HAP-1 (cell line): Measurements from ENCODE around the gene HTRA1.

ENCODE experiments used
- DNase-seq, 2 experiments: peaks; one replicate each; pipeline ENCODE4 v3.0.0-alpha.2; 2016 to 2020; ENCODE audit warnings: low spot score in 2 of 2
- H3K27me3 ChIP-seq: fragments of 250-450 bp; sonication (Bioruptor Pico); 2 replicates; pipeline ENCODE4 v1.5.1; 2020; ENCODE audit warnings: low read depth, mild to moderate bottlenecking, moderate library complexity
- H3K36me3 ChIP-seq: fragments of 250-450 bp; sonication (Bioruptor Pico); replicated peaks from 2 replicates; pipeline ENCODE4 v1.5.1; 2020; ENCODE audit warnings: mild to moderate bottlenecking
- H3K4me1 ChIP-seq: fragments of 250-450 bp; sonication (Bioruptor Pico); 2 replicates; pipeline ENCODE4 v1.5.1; 2020; ENCODE audit warnings: mild to moderate bottlenecking
- H3K4me3 ChIP-seq: fragments of 250-450 bp; sonication (Bioruptor Pico); 2 replicates; pipeline ENCODE4 v1.5.1; 2020; ENCODE audit warnings: mild to moderate bottlenecking, moderate library complexity
- H3K9me3 ChIP-seq: fragments of 250-450 bp; sonication (Bioruptor Pico); 2 replicates; pipeline ENCODE4 v1.5.1; 2020; ENCODE audit warnings: mild to moderate bottlenecking, moderate library complexity
- in situ Hi-C: fragments of 300-500 bp; cut with MboI; formaldehyde crosslinking; loops from 3 replicates; pipeline ENCODE4 v1.14.3; 2020; ENCODE audit warnings: low sequenced_read_pairs, inconsistent platforms, mixed read lengths

The HTRA1 gene

DNA sequence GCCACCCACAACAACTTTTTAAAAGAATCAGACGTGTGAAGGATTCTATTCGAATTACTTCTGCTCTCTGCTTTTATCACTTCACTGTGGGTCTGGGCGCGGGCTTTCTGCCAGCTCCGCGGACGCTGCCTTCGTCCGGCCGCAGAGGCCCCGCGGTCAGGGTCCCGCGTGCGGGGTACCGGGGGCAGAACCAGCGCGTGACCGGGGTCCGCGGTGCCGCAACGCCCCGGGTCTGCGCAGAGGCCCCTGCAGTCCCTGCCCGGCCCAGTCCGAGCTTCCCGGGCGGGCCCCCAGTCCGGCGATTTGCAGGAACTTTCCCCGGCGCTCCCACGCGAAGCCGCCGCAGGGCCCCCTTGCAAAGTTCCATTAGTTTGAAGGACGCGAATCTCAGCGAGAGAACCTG lies 461 bp upstream of the HTRA1 start:
- H3K4me3 ChIP-seq, result peak overlapping the region; percentile 34
- no peak for DNase-seq
- H3K36me3 ChIP-seq, result no peaks in the 10 kb centered on the region; the same call in 1 of the 2 replicates
- H3K27me3 ChIP-seq, result no peaks in the 10 kb centered on the region
- H3K4me1 ChIP-seq, result peaks cover 4% of the 10 kb centered on the region; the same call in 1 of the 2 replicates
- in situ Hi-C loops, result no loop called here
- H3K9me3 ChIP-seq, result no peaks in the 10 kb centered on the region

DNA sequence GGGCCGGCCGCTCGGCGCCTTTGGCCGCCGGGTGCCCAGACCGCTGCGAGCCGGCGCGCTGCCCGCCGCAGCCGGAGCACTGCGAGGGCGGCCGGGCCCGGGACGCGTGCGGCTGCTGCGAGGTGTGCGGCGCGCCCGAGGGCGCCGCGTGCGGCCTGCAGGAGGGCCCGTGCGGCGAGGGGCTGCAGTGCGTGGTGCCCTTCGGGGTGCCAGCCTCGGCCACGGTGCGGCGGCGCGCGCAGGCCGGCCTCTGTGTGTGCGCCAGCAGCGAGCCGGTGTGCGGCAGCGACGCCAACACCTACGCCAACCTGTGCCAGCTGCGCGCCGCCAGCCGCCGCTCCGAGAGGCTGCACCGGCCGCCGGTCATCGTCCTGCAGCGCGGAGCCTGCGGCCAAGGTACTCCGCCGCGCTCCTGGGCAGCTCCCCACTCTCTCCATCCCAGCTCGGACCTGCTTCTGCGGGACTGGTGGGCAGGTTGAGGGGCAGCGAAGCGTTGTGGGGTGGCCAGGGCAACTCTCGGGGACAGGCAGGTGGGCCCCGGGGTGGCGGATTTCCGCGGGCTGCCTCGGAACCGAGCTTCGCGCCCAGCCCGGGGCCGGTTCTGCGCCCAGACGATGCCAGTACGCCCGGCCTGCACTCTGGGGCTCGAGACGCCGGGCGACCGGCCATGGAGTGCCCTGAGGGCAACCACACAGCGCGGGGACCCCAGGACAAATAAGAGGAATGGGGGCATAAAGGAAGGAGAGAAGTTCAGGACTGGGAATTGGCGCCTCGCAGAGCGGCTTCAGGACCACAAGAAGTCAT lies 578 bp downstream of the HTRA1 start:
- Histone ChIP-seq H3K27me3 (no peaks in the 10 kb centered on the region), H3K9me3 (no peaks in the 10 kb centered on the region), H3K4me1 (peaks cover 4% of the 10 kb centered on the region; the same call in 1 of the 2 replicates), H3K36me3 (no peaks in the 10 kb centered on the region; the same call in 1 of the 2 replicates), H3K4me3 (peak overlapping the region; percentile 47)
- DNase-seq, result peak in 1 of 2 experiments; percentile 27
- in situ Hi-C loops, result no loop called here

- Histone ChIP-seq H3K36me3 (no peaks in the 10 kb centered on the region; the same call in 1 of the 2 replicates), H3K4me1 (peaks cover 4% of the 10 kb centered on the region; the same call in 1 of the 2 replicates), H3K9me3 (no peaks in the 10 kb centered on the region), H3K27me3 (no peaks in the 10 kb centered on the region), H3K4me3 (peak overlapping the region; percentile 47)
- in situ Hi-C loops, result no loop called here
- DNase-seq, result peak in 1 of 2 experiments; percentile 11
Observed at GRCh38 chr10:122462533-122463465, 1.4 kb downstream of the HTRA1 start.

- Histone ChIP-seq H3K4me1 (peaks cover 4% of the 10 kb centered on the region; the same call in 1 of the 2 replicates), H3K4me3 (no peak overlapping the region; the same call in 1 of the 2 replicates), H3K9me3 (no peaks in the 10 kb centered on the region), H3K36me3 (no peaks in the 10 kb centered on the region; the same call in 1 of the 2 replicates), H3K27me3 (no peaks in the 10 kb centered on the region)
- DNase-seq, result no peak
- in situ Hi-C loops, result no loop called here
Observed at GRCh38 chr10:122463466-122464249, 2.3 kb downstream of the HTRA1 start.

DNA sequence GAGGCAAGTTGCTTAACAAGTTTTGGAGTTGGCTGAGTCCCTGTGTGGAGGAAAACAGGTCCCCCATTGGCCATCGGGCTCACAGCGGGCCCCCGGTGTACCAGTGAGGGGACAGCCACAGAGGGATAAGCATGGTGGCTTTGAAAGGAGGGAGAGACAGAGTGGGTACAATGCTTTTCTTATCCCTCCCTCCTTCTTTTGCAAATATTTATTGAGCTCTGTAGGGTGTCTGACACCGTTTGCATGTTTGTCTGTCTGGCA lies 2.8 kb downstream of the HTRA1 start:
- Histone ChIP-seq H3K27me3 (no peaks in the 10 kb centered on the region), H3K4me3 (no peak overlapping the region), H3K9me3 (no peaks in the 10 kb centered on the region), H3K4me1 (peaks cover 4% of the 10 kb centered on the region; the same call in 1 of the 2 replicates), H3K36me3 (no peaks in the 10 kb centered on the region; the same call in 1 of the 2 replicates)
- no peak for DNase-seq
- in situ Hi-C loops, result no loop called here

GRCh38 chr10:122464586-122464985 lies 3.2 kb downstream of the HTRA1 start:
- H3K4me1 ChIP-seq, result peaks cover 4% of the 10 kb centered on the region; the same call in 1 of the 2 replicates
- H3K36me3 ChIP-seq, result no peaks in the 10 kb centered on the region; the same call in 1 of the 2 replicates
- no peak for DNase-seq
- in situ Hi-C loops, result no loop called here
- H3K9me3 ChIP-seq, result no peaks in the 10 kb centered on the region
- no peaks in the 10 kb centered on the region for H3K27me3 ChIP-seq
- no peak overlapping the region for H3K4me3 ChIP-seq

DNA sequence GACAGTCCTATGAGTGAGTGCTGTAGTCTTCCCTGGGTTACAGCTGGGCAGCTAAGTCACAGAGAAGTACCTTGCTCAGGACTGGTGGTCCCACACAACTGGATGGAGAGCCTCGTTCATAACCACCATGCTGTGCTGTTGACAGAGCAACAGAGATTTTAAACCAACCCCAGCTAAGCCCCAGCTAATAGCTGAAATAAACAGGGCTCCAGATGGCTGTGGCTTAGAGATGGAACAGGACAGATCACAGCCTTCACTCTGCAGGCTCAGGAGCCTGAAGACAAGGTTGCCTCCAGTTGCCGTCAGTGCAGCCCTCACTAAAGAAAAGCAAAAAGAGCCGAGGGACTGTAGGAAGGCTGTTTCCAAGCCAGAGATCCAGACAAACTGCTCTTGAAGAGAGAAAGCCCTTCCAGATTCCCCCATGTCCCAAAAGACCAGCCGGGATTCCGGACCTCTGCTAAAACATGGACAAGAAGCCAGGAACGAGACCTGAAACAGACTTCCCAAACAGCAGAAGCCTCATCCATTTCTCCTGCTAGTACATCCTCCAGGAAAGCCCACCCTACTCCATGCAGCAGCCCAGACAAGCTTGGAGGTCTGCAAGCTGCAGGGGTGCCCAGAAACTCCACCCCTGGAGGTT lies 4.2 kb downstream of the HTRA1 start:
- Histone ChIP-seq H3K27me3 (no peaks in the 10 kb centered on the region), H3K4me1 (peaks cover 3% of the 10 kb centered on the region; the same call in 1 of the 2 replicates), H3K36me3 (no peaks in the 10 kb centered on the region; the same call in 1 of the 2 replicates), H3K4me3 (no peak overlapping the region), H3K9me3 (no peaks in the 10 kb centered on the region)
- DNase-seq, result no peak
- in situ Hi-C loops, result no loop called here

GRCh38 chr10:122466951-122467381 lies 5.6 kb downstream of the HTRA1 start:
- no peaks in the 10 kb centered on the region for H3K27me3 ChIP-seq
- in situ Hi-C loops, result no loop called here
- H3K4me1 ChIP-seq, result no peaks in the 10 kb centered on the region
- H3K4me3 ChIP-seq, result no peak overlapping the region
- H3K9me3 ChIP-seq, result no peaks in the 10 kb centered on the region
- no peak for DNase-seq
- no peaks in the 10 kb centered on the region; the same call in 1 of the 2 replicates for H3K36me3 ChIP-seq

- no peak for DNase-seq
- Histone ChIP-seq H3K4me3 (no peak overlapping the region), H3K36me3 (no peaks in the 10 kb centered on the region; the same call in 1 of the 2 replicates), H3K4me1 (no peaks in the 10 kb centered on the region), H3K9me3 (no peaks in the 10 kb centered on the region), H3K27me3 (no peaks in the 10 kb centered on the region)
- in situ Hi-C loops, result no loop called here
Observed at GRCh38 chr10:122467701-122468100, 6.3 kb downstream of the HTRA1 start.

DNA sequence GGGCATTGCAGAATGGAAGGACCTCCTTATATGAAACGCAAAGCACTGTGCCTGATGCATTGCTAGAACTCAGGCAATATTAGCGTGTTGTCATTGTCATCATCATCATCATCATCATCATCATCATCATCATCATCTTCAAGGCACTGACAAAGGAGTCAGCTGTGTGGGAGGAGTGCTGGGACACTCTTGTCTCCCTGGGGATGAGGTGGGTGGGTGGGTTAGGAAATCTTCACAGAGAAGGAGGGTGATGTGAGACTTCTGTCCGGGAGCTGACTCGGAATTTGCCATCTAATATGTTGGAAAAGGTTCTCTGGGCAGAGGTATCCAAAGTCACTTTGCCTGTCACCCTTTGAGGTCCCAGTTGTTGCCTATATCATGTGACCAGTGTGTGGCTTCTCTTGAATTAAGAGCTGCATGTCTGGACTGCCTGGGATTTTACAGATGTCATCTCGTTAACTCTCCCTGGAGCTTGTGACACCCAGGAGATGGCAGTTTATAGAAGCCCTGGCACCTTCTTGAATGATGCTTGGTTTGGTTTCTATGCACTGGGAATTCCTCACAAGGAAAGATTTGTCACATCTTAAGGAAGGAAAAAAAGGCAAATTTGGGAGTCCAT lies 7.1 kb downstream of the HTRA1 start:
- no peaks in the 10 kb centered on the region for H3K4me1 ChIP-seq
- H3K36me3 ChIP-seq, result no peaks in the 10 kb centered on the region; the same call in 1 of the 2 replicates
- no peaks in the 10 kb centered on the region for H3K9me3 ChIP-seq
- in situ Hi-C loops, result no loop called here
- no peaks in the 10 kb centered on the region for H3K27me3 ChIP-seq
- H3K4me3 ChIP-seq, result no peak overlapping the region
- no peak for DNase-seq

DNA sequence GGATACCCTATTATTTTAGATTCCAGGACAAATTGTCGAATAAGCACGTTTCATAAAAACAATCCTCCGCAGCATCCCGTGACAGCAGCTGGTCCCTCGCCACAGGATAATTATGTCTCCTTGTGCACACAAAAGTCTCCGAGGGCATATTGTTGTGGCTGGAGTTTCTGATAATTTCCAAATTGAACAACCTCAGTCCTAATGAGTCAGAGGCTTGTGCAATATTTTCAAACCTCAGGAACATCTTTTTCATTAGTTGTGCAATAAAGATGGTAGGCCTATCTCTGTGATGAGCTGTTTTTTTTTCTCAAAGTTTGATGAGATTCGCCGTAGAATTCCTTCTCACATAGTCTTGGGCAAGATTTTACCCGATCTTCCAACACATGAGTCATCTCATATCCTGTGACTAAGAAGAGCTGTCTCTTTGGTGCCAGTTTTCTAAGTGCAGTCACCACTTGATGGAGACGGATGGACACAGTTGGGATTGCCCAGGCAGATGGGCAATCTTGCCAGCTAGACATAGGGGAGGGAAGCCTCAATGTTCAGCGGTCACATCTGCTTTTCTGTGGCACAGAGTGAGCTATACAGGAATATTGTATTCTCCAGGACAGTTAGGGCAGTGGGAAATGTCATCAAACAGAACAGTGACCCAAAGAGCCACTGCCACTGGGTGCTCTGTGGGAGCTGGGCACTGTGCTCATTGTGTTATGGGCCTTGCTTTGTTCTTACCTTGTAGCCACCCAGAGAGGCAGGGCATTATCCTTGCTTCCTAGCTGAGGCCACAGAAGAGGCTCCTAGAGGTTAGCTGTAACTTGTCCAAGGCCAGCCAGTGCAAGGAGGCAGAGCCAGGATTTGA lies 7.8 kb downstream of the HTRA1 start:
- Histone ChIP-seq H3K4me3 (no peak overlapping the region), H3K36me3 (no peaks in the 10 kb centered on the region; the same call in 1 of the 2 replicates), H3K4me1 (no peaks in the 10 kb centered on the region), H3K9me3 (no peaks in the 10 kb centered on the region), H3K27me3 (no peaks in the 10 kb centered on the region)
- DNase-seq, result no peak
- in situ Hi-C loops, result no loop called here

- Histone ChIP-seq H3K36me3 (no peaks in the 10 kb centered on the region; the same call in 1 of the 2 replicates), H3K4me1 (peaks cover under 1% of the 10 kb centered on the region), H3K27me3 (no peaks in the 10 kb centered on the region), H3K9me3 (no peaks in the 10 kb centered on the region), H3K4me3 (no peak overlapping the region)
- no peak for DNase-seq
- in situ Hi-C loops, result no loop called here
Observed at GRCh38 chr10:122469848-122470247, 8.5 kb downstream of the HTRA1 start.
